WTC11 (cell line): ENCODE measurements around the gene PTPRN2.

Experiments used
- AFF4 ChIP-seq: sonication (generic); formaldehyde crosslinking; IDR thresholded peaks from 2 replicates; pipeline ENCODE4 v1.8.1; 2023; ENCODE audit warnings: mild to moderate bottlenecking, missing genetic modification reagents, borderline replicate concordance
- ATF1 ChIP-seq: sonication (generic); formaldehyde crosslinking; IDR thresholded peaks from 2 replicates; pipeline ENCODE4 v1.8.1; 2023; ENCODE audit warnings: mild to moderate bottlenecking, moderate library complexity, missing genetic modification reagents
- ATF2 ChIP-seq: sonication (generic); formaldehyde crosslinking; IDR thresholded peaks from 2 replicates; pipeline ENCODE4 v1.8.1; 2022; ENCODE audit warnings: low read depth, missing genetic modification reagents, borderline replicate concordance
- CTCF ChIP-seq: fragments of 200-600 bp; IDR thresholded peaks from 2 replicates; pipeline ENCODE4 v1.8.0; 2022; ENCODE audit warnings: antibody characterized with exemption
- E2F1 ChIP-seq: sonication (generic); formaldehyde crosslinking; IDR thresholded peaks from 2 replicates; pipeline ENCODE4 v1.8.0; 2022; ENCODE audit warnings: mild to moderate bottlenecking, missing genetic modification reagents
- NR1H2 ChIP-seq: sonication (generic); formaldehyde crosslinking; IDR thresholded peaks from 2 replicates; pipeline ENCODE4 v1.9.0; 2021; ENCODE audit warnings: mild to moderate bottlenecking, moderate library complexity, missing genetic modification reagents
- PREB ChIP-seq: sonication (generic); formaldehyde crosslinking; IDR thresholded peaks from 2 replicates; pipeline ENCODE4 v1.8.1; 2022; ENCODE audit warnings: mild to moderate bottlenecking, missing genetic modification reagents, moderate library complexity, borderline replicate concordance
- SMAD3 ChIP-seq: sonication (generic); formaldehyde crosslinking; IDR thresholded peaks from 2 replicates; pipeline ENCODE4 v1.8.0; 2022; ENCODE audit warnings: missing genetic modification reagents, mild to moderate bottlenecking, borderline replicate concordance
- ZNF138 ChIP-seq: sonication (generic); formaldehyde crosslinking; conservative IDR thresholded peaks from 2 replicates; pipeline ENCODE4 v1.8.1; 2022; ENCODE audit warnings: mild to moderate bottlenecking, moderate library complexity, missing genetic modification reagents
- ZNF263 ChIP-seq: sonication (generic); formaldehyde crosslinking; IDR thresholded peaks from 2 replicates; pipeline ENCODE4 v1.8.1; 2022; ENCODE audit warnings: low read depth, mild to moderate bottlenecking, moderate library complexity, missing genetic modification reagents

- TF ChIP-seq CTCF, result no peak
- no peak for TF ChIP-seq E2F1 (CRISPR knock-in tag)
- no peak for TF ChIP-seq ATF1 (CRISPR knock-in tag)
- TF ChIP-seq ZNF263 (CRISPR knock-in tag), result no peak
- no peak for TF ChIP-seq ATF2 (CRISPR knock-in tag)
- TF ChIP-seq ZNF138 (CRISPR knock-in tag), result no peak
- no peak for TF ChIP-seq SMAD3
- TF ChIP-seq AFF4 (CRISPR knock-in tag), result no peak
- TF ChIP-seq PREB (CRISPR knock-in tag), result no peak
- TF ChIP-seq NR1H2 (CRISPR knock-in tag), result no peak
Observed at GRCh38 chr7:158486919-158487318, 100.7 kb downstream of the PTPRN2 start.
